Peyer's patch (tissue), 4 donors: Measurements from ENCODE around the gene SCCPDH.
"Not testable (repeated sequence)": the region's sequence is repeated elsewhere in the genome, so short reads cannot be mapped to it uniquely, and the experiment has no call there.

Experiments
- CTCF ChIP-seq, 6 experiments: fragments of 450-650 bp in 4 of 6; fragments of 200-600 bp in 2 of 6; sonication (generic) in 1 of 6; IDR thresholded peaks; one replicate each; pipeline ENCODE4 v1.5.1; 2017 to 2019; ENCODE audit warnings: antibody characterized with exemption in 6 of 6, mild to moderate bottlenecking in 3 of 6, moderate library complexity in 1 of 6
- POLR2A ChIP-seq, 2 donors: fragments of 450-650 bp; IDR thresholded peaks; one replicate each; pipeline ENCODE4 v1.5.1; 2017; ENCODE audit warnings: antibody characterized with exemption in 2 of 2, mild to moderate bottlenecking in 2 of 2, moderate library complexity in 2 of 2

DNA sequence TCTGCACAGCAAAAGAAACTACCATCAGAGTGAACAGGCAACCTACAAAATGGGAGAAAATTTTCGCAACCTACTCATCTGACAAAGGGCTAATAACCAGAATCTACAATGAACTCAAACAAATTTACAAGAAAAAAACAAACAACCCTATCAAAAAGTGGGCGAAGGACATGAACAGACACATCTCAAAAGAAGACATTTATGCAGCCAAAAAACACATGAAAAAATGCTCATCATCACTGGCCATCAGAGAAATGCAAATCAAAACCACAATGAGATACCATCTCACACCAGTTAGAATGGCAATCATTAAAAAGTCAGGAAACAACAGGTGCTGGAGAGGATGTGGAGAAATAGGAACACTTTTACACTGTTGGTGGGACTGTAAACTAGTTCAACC is 4.8 kb upstream of the SCCPDH start:
- TF ChIP-seq CTCF, POLR2A (IDR thresholded peaks at IDR 0.05): not testable (repeated sequence)
